Stimulated activated CD8-positive, alpha-beta memory T cell treated with anti-CD3 and anti-CD28 coated beads, Interleukin-4, amount 100 ng/mL, for 1 hour (primary cell): ENCODE measurements around the gene TRPM1.

Source experiments
- DNase-seq, 2 donors: peaks; one replicate each; pipeline ENCODE4 v3.0.0-alpha.2; 2020; ENCODE audit warnings: low read depth in 2 of 2, low spot score in 1 of 2

TRPM1 gene

DNA sequence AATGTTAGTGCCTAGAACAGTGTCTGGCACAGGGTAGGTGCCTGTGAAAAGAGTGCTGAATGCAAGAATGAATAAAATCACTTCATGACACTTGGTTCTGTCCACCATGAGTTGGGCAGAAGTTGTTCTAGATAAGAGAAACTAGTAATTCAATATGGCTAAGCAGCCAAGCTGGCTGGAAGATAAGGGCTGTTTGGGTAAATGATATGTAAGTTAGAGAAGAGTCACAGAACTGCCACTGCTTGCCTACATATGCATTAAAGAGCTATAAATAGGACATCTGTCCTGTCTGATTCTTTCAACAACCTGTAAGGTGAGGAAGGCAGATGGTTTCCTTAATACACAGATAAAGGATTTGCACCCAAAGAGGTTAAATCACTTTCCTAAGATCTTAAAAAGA lies 123.2 kb downstream of the TRPM1 start:
- no peak for DNase-seq

DNA sequence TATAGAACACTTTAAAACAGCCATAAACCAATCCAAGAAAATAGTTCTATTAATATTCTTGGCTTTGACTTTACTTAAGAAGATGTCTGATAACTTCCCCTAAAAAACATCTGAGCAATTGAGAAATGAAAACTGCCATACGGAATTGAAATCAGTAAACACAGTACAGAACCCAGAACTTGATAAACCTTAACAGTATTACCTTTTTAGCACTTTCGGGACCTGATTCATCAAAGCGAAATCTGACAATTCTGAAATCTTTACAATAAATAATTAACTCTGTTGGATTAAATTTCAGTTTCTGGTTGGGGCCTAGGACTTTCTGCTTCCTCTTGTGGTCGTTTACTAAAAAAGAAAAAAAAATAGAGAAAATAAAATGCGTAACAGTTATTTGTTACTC lies 127.4 kb downstream of the TRPM1 start:
- DNase-seq = no peak

DNA sequence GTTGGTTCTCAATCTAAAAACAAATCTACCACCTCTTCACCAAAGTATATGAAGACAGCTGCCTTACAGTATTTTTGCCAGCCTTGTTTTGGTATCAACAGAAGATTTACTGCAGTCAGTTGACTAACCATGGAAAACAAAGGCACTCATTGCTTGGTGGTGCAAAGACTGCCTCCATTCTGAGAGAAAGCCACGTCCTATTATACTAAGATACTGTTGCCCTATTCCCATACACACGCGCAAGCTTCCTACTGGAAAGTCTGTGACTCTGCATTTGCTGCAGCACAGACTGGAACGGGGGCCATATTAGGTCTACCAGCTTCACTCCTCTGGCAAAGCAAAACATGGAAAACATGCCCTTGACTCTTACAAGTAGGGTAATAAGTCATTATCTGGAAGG lies 128.1 kb downstream of the TRPM1 start:
- no peak for DNase-seq

DNA sequence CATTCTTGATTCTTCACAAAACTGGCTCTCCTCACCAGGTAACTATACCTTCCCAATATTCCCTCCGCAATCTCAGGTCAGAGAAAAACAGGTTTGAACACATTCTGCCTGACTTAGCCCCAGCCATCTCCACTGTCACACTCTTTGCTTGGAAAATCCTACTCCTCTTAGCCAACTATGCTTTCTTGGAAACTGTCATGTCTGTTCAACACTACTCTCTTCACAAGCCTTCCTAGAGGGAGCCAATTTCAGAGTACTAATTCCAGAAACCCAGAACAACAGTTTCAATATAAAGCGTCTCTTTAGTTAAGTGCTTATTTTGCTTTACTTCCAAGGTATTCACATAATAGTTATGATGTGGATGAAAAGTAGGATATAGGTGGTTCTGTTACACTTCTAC lies 131.8 kb downstream of the TRPM1 start:
- DNase-seq = no peak

DNA sequence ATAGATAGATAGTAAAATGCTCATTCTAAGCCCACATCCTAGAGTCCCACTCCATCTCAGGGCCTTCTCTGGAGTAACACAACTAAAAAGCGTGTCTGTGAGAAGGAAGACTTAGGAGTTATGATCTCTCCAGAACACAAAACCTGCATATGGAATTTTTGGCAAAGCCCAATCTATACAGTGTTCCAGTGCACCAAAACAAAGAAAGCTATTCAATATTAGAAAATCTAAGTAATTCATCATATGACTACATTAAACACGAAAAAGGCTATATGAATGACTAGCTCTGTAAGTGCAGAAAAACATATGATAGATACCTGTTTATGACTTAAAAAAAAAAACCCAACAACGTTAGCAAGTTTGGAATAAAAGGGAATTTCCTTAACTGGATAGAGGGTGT lies 137.8 kb downstream of the TRPM1 start:
- DNase-seq = no peak

DNA sequence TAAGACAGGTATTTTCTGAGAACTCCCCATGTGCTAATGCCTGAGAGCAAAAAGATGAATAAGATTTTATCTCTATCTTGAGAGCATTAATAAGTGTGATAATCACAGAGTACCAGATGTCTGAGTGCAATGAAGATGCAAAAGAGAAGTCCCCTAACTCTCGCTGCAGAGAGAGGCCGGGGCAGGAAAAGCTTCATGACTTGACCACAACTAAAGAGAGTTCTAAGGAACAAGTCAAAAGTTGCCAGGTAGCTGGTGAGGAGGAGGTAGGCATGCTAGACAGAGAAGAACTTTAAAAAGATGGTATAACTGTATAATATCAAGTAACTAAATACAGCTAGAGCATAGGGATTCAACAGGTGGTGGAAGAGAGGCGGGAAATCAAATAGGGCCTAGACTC lies 138.9 kb downstream of the TRPM1 start:
- DNase-seq = no peak

DNA sequence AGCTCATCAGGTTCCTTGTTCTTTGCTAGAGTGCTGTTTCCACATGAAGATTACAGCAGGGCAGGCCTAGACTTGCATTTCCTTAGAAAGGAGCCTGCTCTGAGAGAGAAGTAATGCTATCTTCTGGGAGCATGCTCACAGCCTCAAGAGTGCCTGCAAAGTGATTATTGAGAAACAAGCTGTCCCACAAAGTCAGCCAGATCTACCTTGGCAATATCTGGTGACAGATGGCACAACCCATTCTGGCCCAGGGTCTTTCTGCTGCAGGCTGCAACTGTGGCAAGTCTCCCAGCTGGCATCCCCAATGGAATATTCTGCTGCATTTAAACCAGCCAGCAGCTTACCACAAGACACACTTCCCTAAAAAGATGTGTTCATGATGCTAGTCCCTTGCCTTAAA lies 139.4 kb downstream of the TRPM1 start:
- no peak for DNase-seq

DNA sequence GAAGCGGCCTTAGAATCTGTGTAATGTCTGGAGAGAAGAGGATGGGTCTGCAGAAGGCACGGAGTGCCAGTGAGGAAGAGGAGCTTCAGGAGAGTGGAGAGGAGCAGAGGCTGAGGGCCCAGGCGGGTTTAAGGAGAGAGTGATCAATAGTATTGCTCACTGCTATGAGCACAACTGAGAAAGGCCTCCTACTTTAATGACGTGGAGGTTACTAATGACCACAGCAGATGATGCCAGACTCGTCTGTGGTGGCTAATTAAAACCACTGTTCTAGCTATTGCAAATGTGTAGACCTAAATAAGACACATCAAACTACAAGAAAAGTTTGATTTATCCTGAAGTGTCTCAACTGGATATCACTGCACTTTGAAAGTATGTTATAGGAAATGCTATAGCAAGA lies 143.3 kb downstream of the TRPM1 start:
- no peak for DNase-seq

DNA sequence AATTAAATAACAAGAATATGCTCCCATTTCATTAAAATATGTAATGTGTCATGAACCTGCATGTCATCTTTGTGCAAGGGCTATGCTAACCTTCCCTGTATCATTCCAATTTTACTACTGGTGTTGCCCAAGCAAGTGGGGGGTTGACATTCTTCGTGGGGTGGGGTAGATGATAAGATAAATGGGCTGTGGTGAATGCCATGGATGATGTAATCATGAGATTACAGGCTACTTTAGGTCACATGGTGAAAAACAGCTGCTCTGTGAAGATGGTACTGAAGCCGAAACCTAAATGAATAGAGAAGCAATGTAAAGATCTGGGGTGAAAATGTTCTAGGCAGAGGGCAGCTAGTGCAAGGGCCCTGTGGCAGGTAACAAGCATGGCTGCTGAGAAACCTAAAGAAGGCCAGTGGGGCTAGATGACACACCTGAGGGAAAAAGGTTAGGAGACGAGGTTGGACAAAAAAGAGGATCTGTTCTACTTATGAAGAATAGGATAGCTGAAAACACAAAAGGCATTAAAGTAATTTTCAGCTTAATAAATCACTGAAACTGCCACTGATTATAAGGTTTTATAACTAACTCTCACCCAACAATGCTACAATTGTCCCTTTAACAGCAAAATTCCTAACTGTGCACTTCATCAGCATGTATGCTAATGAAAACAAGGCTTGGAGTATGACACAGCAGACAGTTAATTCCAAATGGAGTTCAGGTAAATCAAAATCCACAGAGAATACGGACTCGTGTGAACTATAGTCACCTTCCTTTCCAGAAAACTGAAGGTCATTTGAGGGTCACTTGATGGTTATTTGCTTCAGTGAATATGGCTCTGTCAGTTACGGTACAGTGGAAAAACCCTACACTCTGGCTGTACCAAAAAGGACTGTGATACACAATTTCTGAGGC lies 145.1 kb downstream of the TRPM1 start:
- no peak for DNase-seq

DNA sequence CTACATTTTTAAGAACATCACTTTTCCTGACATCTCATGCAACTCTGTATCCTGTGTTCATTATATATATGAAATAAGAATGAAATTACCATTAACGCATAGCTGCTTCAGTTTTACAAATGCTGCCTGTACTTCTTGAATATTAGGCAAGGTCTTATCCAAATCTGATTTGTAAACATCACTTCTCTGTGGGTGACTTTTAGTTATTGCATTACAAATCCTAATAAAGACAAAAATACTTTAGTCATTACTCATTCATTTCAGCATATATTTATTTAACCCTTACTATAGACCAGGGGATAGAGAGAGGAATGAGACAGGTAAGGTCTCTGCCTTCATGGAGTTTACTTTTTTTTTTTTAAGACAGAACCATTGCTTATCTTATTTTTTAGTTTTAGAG lies 146.9 kb downstream of the TRPM1 start:
- no peak for DNase-seq

DNA sequence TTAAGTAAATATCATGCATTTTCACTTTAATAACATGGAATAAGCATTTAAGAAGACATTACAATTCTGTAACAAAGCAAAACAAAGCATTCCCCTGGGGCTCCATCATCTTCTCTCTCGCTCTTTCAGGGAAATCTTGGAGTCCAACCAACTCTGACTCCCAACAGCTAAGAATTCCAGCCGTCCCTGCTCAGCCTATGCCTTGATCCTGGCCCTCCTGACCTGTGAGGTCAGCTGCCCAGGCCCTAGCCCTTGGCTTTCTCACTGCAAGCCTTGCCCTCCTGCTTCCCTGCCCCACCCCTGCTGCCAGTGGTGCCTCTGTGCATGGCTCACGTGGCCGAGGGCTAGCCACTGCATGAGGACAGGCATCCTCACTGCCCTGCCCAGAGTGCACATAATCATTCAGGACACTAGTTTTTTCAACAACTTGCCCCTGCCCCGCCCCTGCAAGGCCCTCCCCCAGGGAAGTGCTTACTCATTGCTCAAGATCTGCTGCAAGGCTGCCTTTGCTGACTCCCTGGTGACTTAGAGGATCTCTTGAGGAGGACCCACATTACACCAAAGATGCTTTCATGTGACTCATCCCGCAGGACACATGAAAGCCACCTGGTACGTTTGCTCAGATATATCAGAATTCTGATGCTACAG lies 147.7 kb downstream of the TRPM1 start:
- no peak for DNase-seq

DNA sequence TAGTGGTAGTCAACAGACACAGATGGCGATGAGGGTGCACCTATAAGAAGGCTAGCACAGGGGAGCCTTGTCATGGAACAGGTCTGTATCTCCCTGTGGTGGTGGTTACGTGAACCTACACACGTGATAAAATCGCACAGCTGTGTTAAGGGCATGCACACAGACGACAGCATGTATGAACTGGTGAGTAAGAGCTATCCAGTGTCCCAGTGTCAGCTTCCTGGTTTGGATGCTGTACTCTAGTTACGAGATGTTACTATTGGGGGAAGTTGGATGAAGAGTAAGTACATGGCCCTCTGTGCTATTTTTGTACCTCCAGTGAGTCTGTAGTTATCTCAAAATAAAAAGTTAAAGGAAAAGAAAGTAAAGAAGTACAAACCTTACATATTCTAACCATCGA lies 148.3 kb downstream of the TRPM1 start:
- no peak for DNase-seq
